H1 (cell line): Measurements from ENCODE around the gene CDYL. TPM values are rescaled to one million over a fixed set of nuclear protein-coding genes. Genes with fewer than 3 reads are reported as not detected.

Experiments
- CTCF ChIA-PET: fragments of 300-600 bp; sonication (Branson Sonifier 250); formaldehyde crosslinking; loops from one replicate; lab custom pipeline; 2021; ENCODE audit not compliant: partially characterized antibody; lab: Charles Lee
- POLR2A ChIA-PET: fragments of 300-600 bp; sonication (Branson Sonifier 250); formaldehyde crosslinking; loops from one replicate; lab custom pipeline; 2021; ENCODE audit warnings: inconsistent platforms; ENCODE audit not compliant: partially characterized antibody; lab: Charles Lee
- DNase-seq, 2 experiments: peaks; one replicate each; pipeline versions ENCODE4 v3.0.0 to v3.0.0-alpha.2; 2010 to 2022; ENCODE audit warnings: low spot score in 2 of 2, low read depth in 1 of 2, mixed read lengths in 1 of 2
- FAIRE-seq: peaks from 2 replicates; lab custom pipeline; 2011; peaks lifted over from hg19 to GRCh38; lab: Jason Lieb, UNC
- H2AFZ ChIP-seq: 2 replicates; pipeline ENCODE4 v1.8.1; 2012; ENCODE audit warnings: low read length, inconsistent platforms
- H2AK5ac ChIP-seq: 2 replicates; pipeline ENCODE4 v1.6.1; 2013; ENCODE audit warnings: low read depth, low read length
- H2BK120ac ChIP-seq: replicated peaks from 2 replicates; pipeline ENCODE3; 2013; ENCODE audit warnings: low read depth, low read length, inconsistent platforms
- H2BK12ac ChIP-seq: 2 replicates; pipeline ENCODE4 v1.6.1; 2013; ENCODE audit warnings: low read depth, low read length
- H2BK15ac ChIP-seq: 2 replicates; pipeline ENCODE4 v1.6.1; 2013; ENCODE audit warnings: low read length
- H2BK20ac ChIP-seq: 2 replicates; pipeline ENCODE4 v1.6.1; 2013; ENCODE audit warnings: low read length
- H2BK5ac ChIP-seq: 2 replicates; pipeline ENCODE4 v1.6.1; 2013; ENCODE audit warnings: low read depth, low read length
- H3K14ac ChIP-seq: 2 replicates; pipeline ENCODE4 v1.6.1; 2013; ENCODE audit warnings: inconsistent platforms; ENCODE audit not compliant: insufficient read length
- H3K18ac ChIP-seq: 2 replicates; pipeline ENCODE4 v1.6.1; 2013; ENCODE audit warnings: low read length; ENCODE audit errors: extremely low read depth
- H3K23ac ChIP-seq: 2 replicates; pipeline ENCODE4 v1.6.1; 2013; ENCODE audit warnings: inconsistent platforms; ENCODE audit not compliant: insufficient read length
- H3K23me2 ChIP-seq: 2 replicates; pipeline ENCODE4 v1.6.1; 2013; ENCODE audit warnings: low read depth, low read length
- H3K27ac ChIP-seq: 2 replicates; pipeline ENCODE4 v1.6.1; 2011; ENCODE audit warnings: low read depth, low read length, inconsistent platforms
- H3K27me3 ChIP-seq, 4 experiments: replicated peaks in 1 of 4; 1 replicate in 1 of 4; 2 replicates in 3 of 4; pipeline versions ENCODE4 v1.6.1 to v1.8.1; 2011 to 2013; ENCODE audit warnings: low read length in 3 of 4, mild to moderate bottlenecking in 3 of 4, inconsistent platforms in 2 of 4, mixed read lengths in 2 of 4, moderate library complexity in 1 of 4; ENCODE audit not compliant: control insufficient read depth in 3 of 4, insufficient read depth in 3 of 4; ENCODE audit errors: extremely low read depth in 1 of 4
- H3K36me3 ChIP-seq, 4 experiments: 2 replicates each; pipeline versions ENCODE4 v1.6.1 to v1.8.1; 2011 to 2013; ENCODE audit warnings: mild to moderate bottlenecking in 4 of 4, low read length in 3 of 4, moderate library complexity in 2 of 4, control low read depth in 1 of 4, inconsistent platforms in 1 of 4; ENCODE audit not compliant: insufficient read depth in 4 of 4, control insufficient read depth in 2 of 4
- H3K4ac ChIP-seq: replicated peaks from 2 replicates; pipeline ENCODE3; 2013; ENCODE audit warnings: low read length, low read depth, mixed read lengths, inconsistent platforms; ENCODE audit not compliant: insufficient read length
- H3K4me1 ChIP-seq, 4 experiments: replicated peaks in 1 of 4; 1 replicate in 1 of 4; 2 replicates in 3 of 4; pipeline versions ENCODE4 v1.6.1 to v1.8.1; 2011 to 2013; ENCODE audit warnings: low read length in 3 of 4, inconsistent platforms in 2 of 4, mixed read lengths in 1 of 4; ENCODE audit not compliant: insufficient read depth in 4 of 4, control insufficient read depth in 3 of 4
- H3K4me2 ChIP-seq, 2 experiments: 2 replicates each; pipeline versions ENCODE4 v1.6.1 to v1.8.1; 2011 to 2013; ENCODE audit warnings: low read depth in 2 of 2, low read length in 2 of 2, control low read depth in 1 of 2, inconsistent platforms in 1 of 2, mild to moderate bottlenecking in 1 of 2; ENCODE audit not compliant: insufficient read depth in 1 of 2
- H3K4me3 ChIP-seq, 4 experiments: fragments of 200-600, 300-600 bp in 1 of 4; sonication (generic), shearing (Covaris generic), sonication (Bioruptor Twin) in 1 of 4; 2 replicates each; pipeline versions ENCODE4 v1.5.1 to v1.8.1; 2011 to 2016; ENCODE audit warnings: low read length in 4 of 4, low read depth in 3 of 4, control low read depth in 2 of 4, inconsistent platforms in 2 of 4, mild to moderate bottlenecking in 2 of 4, mixed read lengths in 1 of 4, moderate library complexity in 1 of 4; ENCODE audit not compliant: insufficient read depth in 2 of 4; ENCODE audit errors: extremely low read depth in 1 of 4
- H3K56ac ChIP-seq: replicated peaks from 2 replicates; pipeline ENCODE3; 2013; ENCODE audit warnings: low read depth, mild to moderate bottlenecking, mixed read lengths, low read length, inconsistent platforms; ENCODE audit not compliant: insufficient read length
- H3K79me1 ChIP-seq: 2 replicates; pipeline ENCODE4 v1.6.1; 2013; ENCODE audit warnings: low read depth, low read length, control low read depth
- H3K79me2 ChIP-seq, 2 experiments: 2 replicates each; pipeline versions ENCODE4 v1.6.1 to v1.8.1; 2012 to 2013; ENCODE audit warnings: low read length in 2 of 2, mild to moderate bottlenecking in 2 of 2, inconsistent platforms in 1 of 2; ENCODE audit not compliant: insufficient read depth in 2 of 2, control insufficient read depth in 1 of 2
- H3K9ac ChIP-seq, 4 experiments: replicated peaks in 1 of 4; 1 replicate in 1 of 4; 2 replicates in 3 of 4; pipeline versions ENCODE4 v1.6.1 to v1.8.1; 2011 to 2013; ENCODE audit warnings: low read depth in 3 of 4, low read length in 3 of 4, control low read depth in 2 of 4, mild to moderate bottlenecking in 2 of 4, moderate library complexity in 2 of 4, inconsistent platforms in 1 of 4; ENCODE audit errors: extremely low read depth in 1 of 4
- H3K9me3 ChIP-seq, 2 experiments: 2 replicates each; pipeline versions ENCODE4 v1.6.1 to v1.8.1; 2012 to 2013; ENCODE audit warnings: mild to moderate bottlenecking in 2 of 2, moderate library complexity in 2 of 2, control low read depth in 1 of 2, inconsistent platforms in 1 of 2, low read depth in 1 of 2, low read length in 1 of 2, mixed read lengths in 1 of 2; ENCODE audit not compliant: insufficient read depth in 2 of 2
- H4K20me1 ChIP-seq, 2 experiments: replicated peaks in 1 of 2; 2 replicates each; pipeline versions ENCODE3 to v1.8.1; 2011 to 2013; ENCODE audit warnings: inconsistent platforms in 2 of 2, low read length in 2 of 2, mild to moderate bottlenecking in 1 of 2; ENCODE audit not compliant: insufficient read depth in 2 of 2, control insufficient read depth in 1 of 2
- H4K5ac ChIP-seq: 2 replicates; pipeline ENCODE4 v1.6.1; 2013; ENCODE audit warnings: low read length, low read depth, mixed read lengths, inconsistent platforms; ENCODE audit not compliant: insufficient read length
- H4K8ac ChIP-seq: 2 replicates; pipeline ENCODE4 v1.8.0; 2013; ENCODE audit warnings: mild to moderate bottlenecking, moderate library complexity, low read length, inconsistent platforms; ENCODE audit not compliant: insufficient read depth; ENCODE audit errors: extremely low read depth
- H4K91ac ChIP-seq: replicated peaks from 2 replicates; pipeline ENCODE3; 2013; ENCODE audit warnings: low read length, mixed read lengths, inconsistent platforms; ENCODE audit not compliant: insufficient read length
- ATF2 ChIP-seq: IDR thresholded peaks from 2 replicates; pipeline ENCODE4 v1.6.1; 2012; ENCODE audit warnings: low read length, inconsistent platforms
- GABPA ChIP-seq: IDR thresholded peaks from 2 replicates; pipeline ENCODE4 v1.6.1; 2011; ENCODE audit warnings: mild to moderate bottlenecking, low read length, moderate library complexity, borderline replicate concordance; ENCODE audit not compliant: insufficient read depth
- HDAC6 ChIP-seq: IDR thresholded peaks from one replicate; pipeline ENCODE4 v1.7.1; 2012; ENCODE audit warnings: low read depth, mild to moderate bottlenecking, inconsistent platforms, low read length, moderate library complexity
- NANOG ChIP-seq: IDR thresholded peaks from 2 replicates; pipeline ENCODE4 v1.6.1; 2011; ENCODE audit warnings: low read length, low read depth, mild to moderate bottlenecking, inconsistent platforms; ENCODE audit not compliant: insufficient read depth, poor library complexity, severe bottlenecking
- RBBP5 ChIP-seq: IDR thresholded peaks from 2 replicates; pipeline ENCODE4 v1.7.1; 2012; ENCODE audit warnings: low read depth, mild to moderate bottlenecking, inconsistent platforms, low read length, moderate library complexity, borderline replicate concordance
- RFX5 ChIP-seq: IDR thresholded peaks from 2 replicates; pipeline ENCODE4 v1.6.1; 2011; ENCODE audit warnings: low read depth, low read length, improper control_type of control experiment, borderline replicate concordance
- SIX5 ChIP-seq: IDR thresholded peaks from 2 replicates; pipeline ENCODE4 v1.6.1; 2011; ENCODE audit warnings: mild to moderate bottlenecking, low read depth, low read length
- SRF ChIP-seq: IDR thresholded peaks from 2 replicates; pipeline ENCODE4 v1.6.1; 2011; ENCODE audit warnings: mild to moderate bottlenecking, low read depth, low read length, moderate library complexity
- TCF12 ChIP-seq: IDR thresholded peaks from 2 replicates; pipeline ENCODE4 v1.6.1; 2011; ENCODE audit warnings: low read depth, mild to moderate bottlenecking, low read length
- WGBS, 2 experiments: shearing (Covaris generic) in 1 of 2; methylation state at CpG; one replicate each; pipeline versions ENCODE4 v1.1.6 to v1.1.7; 2013 to 2015; ENCODE audit warnings: low lambda C conversion rate in 2 of 2, mixed read lengths in 2 of 2, inconsistent platforms in 1 of 2, low coverage in 1 of 2, missing lambda C conversion rate in 1 of 2; ENCODE audit not compliant: insufficient replicate concordance in 2 of 2, insufficient coverage in 1 of 2, insufficient read length in 1 of 2; ENCODE audit errors: extremely low coverage in 1 of 2, missing lambda C conversion rate in 1 of 2; 5-methylcytosine and 5-hydroxymethylcytosine counted together
- polyA plus RNA-seq, 7 experiments: library from polyadenylated mRNA; depleted of rRNA in 3 of 7; stranded (reverse) in 5 of 7; unstranded in 2 of 7; fragments of >200 nt in 5 of 7; fragments of 200-250 nt in 2 of 7; gene quantifications; 1 replicate in 5 of 7; 2 replicates in 1 of 7; 4 replicates in 1 of 7; pipeline versions ENCODE4 v1.2.1 to v1.2.3, GENCODE V29; 2011 to 2013; ENCODE audit warnings: missing spikeins in 2 of 7, mixed read lengths in 2 of 7
- total RNA-seq: library from RNA; stranded (reverse); fragmentation: NEBNext Ultra II Directional; extraction: Animal tissue kit (Norgen Biotek cat#: 25700); gene quantifications from 2 replicates; pipeline ENCODE4 v1.2.1, GENCODE V29; 2021

CDYL gene
- total and polyA plus RNA-seq, 2 of the 8 experiments (the other 6 are each of a cell fraction or from before 2014, with no cell fraction given): 56.4 to 119 TPM

- Histone ChIP-seq H3K18ac (no peak overlapping the region), H3K23me2 (no peaks in the 10 kb centered on the region), H4K8ac (peak overlapping the region; percentile 62; the same call in 1 of the 2 replicates), H2BK120ac (no peak overlapping the region), H3K56ac (no peak overlapping the region), H2AK5ac (no peak overlapping the region), H3K4me2 (no peak overlapping the region), H3K4me3 (no peak overlapping the region), H3K4me1 (peaks cover 0 to 15% (median 9%) of the 10 kb centered on the region in 4 experiments; a peak in 6 of 7 replicates), H3K27me3 (no peaks in the 10 kb centered on the region), H3K23ac (no peak overlapping the region), H3K79me1 (peaks cover 32% of the 10 kb centered on the region), H3K36me3 (peaks cover 0 to 12% (median 0%) of the 10 kb centered on the region in 4 experiments; a peak in 3 of 8 replicates), H2BK15ac (no peak overlapping the region), H4K91ac (no peak overlapping the region), H2AFZ (no peak overlapping the region), H3K27ac (no peak overlapping the region), H4K5ac (no peak overlapping the region), H2BK12ac (0 out of 2 replicates have a peak overlapping the region, but pooled peaks have one; percentile 39), H3K14ac (no peak overlapping the region), H2BK20ac (no peak overlapping the region), H3K4ac (no peak overlapping the region), H3K9ac (no peak overlapping the region), H3K79me2 (peaks cover 10 to 95% of the 10 kb centered on the region in 2 experiments; a peak in 3 of 4 replicates), H3K9me3 (no peaks in the 10 kb centered on the region), H4K20me1 (peaks cover 21 to 32% of the 10 kb centered on the region in 2 experiments), H2BK5ac (no peak overlapping the region)
- ChIA-PET CTCF (interaction anchor here (0.7 to 2.3 kb wide), 6 partner anchors 11 to 116 kb away, joined by 3 to 10 read pairs (median 3); no protein-coding TSS in a partner anchor), POLR2A (interaction anchor here (0.6 kb wide), 1 partner anchor 22 kb away, joined by 3 read pairs; no protein-coding TSS in a partner anchor)
- TF ChIP-seq GABPA (no peak), NANOG (no peak), RBBP5 (no peak), SIX5 (no peak), SRF (no peak), ATF2 (no peak), RFX5 (no peak), TCF12 (no peak), HDAC6 (no peak)
- DNase-seq (peak in 1 of 2 experiments; percentile 32), FAIRE-seq (no peak)
- WGBS, 2 experiments: 86% methylated on average over 11 of the region's 11 CpGs; no CpG with 5 or more reads in 1 of the 2 experiments
Measured at GRCh38 chr6:4906293-4907276, 130.4 kb downstream of the CDYL start.
